Liver (tissue), 10 donors: ENCODE results near the gene CDK9. TPM values are rescaled to one million over a fixed set of nuclear protein-coding genes. Genes with fewer than 3 reads are reported as not detected.

ENCODE experiments used
- DNase-seq: peaks from one replicate; pipeline ENCODE4 v3.0.0-alpha.2; 2017; ENCODE audit warnings: low spot score
- H3K27ac ChIP-seq, 2 donors: one replicate each; pipeline ENCODE4 v1.7.0; 2013; ENCODE audit warnings: inconsistent platforms in 2 of 2, low read length in 2 of 2, control low read depth in 1 of 2, low read depth in 1 of 2, mild to moderate bottlenecking in 1 of 2
- H3K27me3 ChIP-seq, 4 donors: one replicate each; pipeline versions ENCODE4 v1.6.1 to v1.7.0; 2013; ENCODE audit warnings: low read length in 3 of 4, inconsistent platforms in 1 of 4, mild to moderate bottlenecking in 1 of 4, moderate library complexity in 1 of 4; ENCODE audit not compliant: control insufficient read depth in 4 of 4, insufficient read depth in 4 of 4
- H3K36me3 ChIP-seq, 4 donors: one replicate each; pipeline versions ENCODE4 v1.6.1 to v1.7.0; 2013; ENCODE audit warnings: low read length in 3 of 4, mild to moderate bottlenecking in 3 of 4, low read depth in 1 of 4, moderate library complexity in 1 of 4; ENCODE audit not compliant: control insufficient read depth in 4 of 4, insufficient read depth in 3 of 4
- H3K4me1 ChIP-seq, 4 donors: one replicate each; pipeline versions ENCODE4 v1.6.1 to v1.7.0; 2013; ENCODE audit warnings: low read length in 3 of 4, mild to moderate bottlenecking in 3 of 4, moderate library complexity in 1 of 4; ENCODE audit not compliant: control insufficient read depth in 4 of 4, insufficient read depth in 4 of 4
- H3K4me3 ChIP-seq, 3 donors: one replicate each; pipeline versions ENCODE4 v1.6.1 to v1.7.0; 2013; ENCODE audit warnings: low read length in 3 of 3, control low read depth in 1 of 3, low read depth in 1 of 3, mild to moderate bottlenecking in 1 of 3
- H3K9ac ChIP-seq, 2 donors: one replicate each; pipeline ENCODE4 v1.7.0; 2013; ENCODE audit warnings: low read length in 2 of 2, mild to moderate bottlenecking in 2 of 2, moderate library complexity in 2 of 2, control low read depth in 1 of 2, low read depth in 1 of 2
- H3K9me3 ChIP-seq, 4 donors: one replicate each; pipeline versions ENCODE4 v1.6.1 to v1.7.0; 2013; ENCODE audit warnings: low read length in 3 of 4; ENCODE audit not compliant: control insufficient read depth in 4 of 4
- ATF3 ChIP-seq: IDR thresholded peaks from 2 replicates; pipeline ENCODE4 v1.6.1; 2016; ENCODE audit warnings: antibody characterized with exemption
- EGR1 ChIP-seq, 2 donors: IDR thresholded peaks; 2 replicates each; pipeline ENCODE4 v1.6.1; 2016 to 2018; ENCODE audit warnings: antibody characterized with exemption in 2 of 2, low read depth in 2 of 2
- FOXA1 ChIP-seq: IDR thresholded peaks from 2 replicates; pipeline ENCODE4 v1.6.1; 2016; ENCODE audit warnings: antibody characterized with exemption
- FOXA2 ChIP-seq: IDR thresholded peaks from 2 replicates; pipeline ENCODE4 v1.6.1; 2016; ENCODE audit warnings: antibody characterized with exemption
- GABPA ChIP-seq, 2 donors: IDR thresholded peaks in 1 of 2; conservative IDR thresholded peaks in 1 of 2; 2 replicates each; pipeline ENCODE4 v1.6.1; 2016; ENCODE audit warnings: antibody characterized with exemption in 2 of 2, mild to moderate bottlenecking in 1 of 2, moderate library complexity in 1 of 2
- HNF4A ChIP-seq, 2 donors: conservative IDR thresholded peaks; 2 replicates each; pipeline ENCODE4 v1.6.1; 2016; ENCODE audit warnings: antibody characterized with exemption in 2 of 2, mild to moderate bottlenecking in 2 of 2
- HNF4G ChIP-seq: IDR thresholded peaks from 2 replicates; pipeline ENCODE4 v1.6.1; 2016; ENCODE audit warnings: antibody characterized with exemption
- JUND ChIP-seq, 2 donors: IDR thresholded peaks; 2 replicates each; pipeline ENCODE4 v1.6.1; 2016; ENCODE audit warnings: antibody characterized with exemption in 2 of 2
- NR2F2 ChIP-seq: IDR thresholded peaks from 2 replicates; pipeline ENCODE4 v1.6.1; 2016; ENCODE audit warnings: antibody characterized with exemption
- RAD21 ChIP-seq, 2 donors: IDR thresholded peaks; 2 replicates each; pipeline ENCODE4 v1.6.1; 2016; ENCODE audit warnings: antibody characterized with exemption in 2 of 2, mild to moderate bottlenecking in 2 of 2
- REST ChIP-seq: IDR thresholded peaks from 2 replicates; pipeline ENCODE4 v1.6.1; 2016; ENCODE audit warnings: antibody characterized with exemption, mild to moderate bottlenecking
- RXRA ChIP-seq, 2 donors: IDR thresholded peaks; 2 replicates each; pipeline ENCODE4 v1.6.1; 2017 to 2018; ENCODE audit warnings: antibody characterized with exemption in 2 of 2, mild to moderate bottlenecking in 1 of 2
- SP1 ChIP-seq: IDR thresholded peaks from 2 replicates; pipeline ENCODE4 v1.6.1; 2018; ENCODE audit warnings: antibody characterized with exemption, mild to moderate bottlenecking
- TAF1 ChIP-seq: conservative IDR thresholded peaks from 2 replicates; pipeline ENCODE4 v1.6.1; 2016; ENCODE audit warnings: antibody characterized with exemption, mild to moderate bottlenecking
- YY1 ChIP-seq: IDR thresholded peaks from 2 replicates; pipeline ENCODE4 v1.6.1; 2016; ENCODE audit warnings: antibody characterized with exemption, mild to moderate bottlenecking
- ZBTB33 ChIP-seq: IDR thresholded peaks from 2 replicates; pipeline ENCODE4 v1.6.1; 2016; ENCODE audit warnings: antibody characterized with exemption
- WGBS: extraction: QIAGEN DNeasy Blood & Tissue Kit; methylation state at CpG from one replicate; pipeline ENCODE4 v1.1.7; 2013; 5-methylcytosine and 5-hydroxymethylcytosine counted together
- polyA plus RNA-seq, 2 donors: library from polyadenylated mRNA; stranded (reverse) in 1 of 2; unstranded in 1 of 2; fragments of 200-250 nt in 1 of 2; fragments of >200 nt in 1 of 2; fragmentation: Nextera tagmentation in 1 of 2; extraction: Ambion mirVana in 1 of 2; gene quantifications; one replicate each; pipeline versions ENCODE4 v1.2.1 to v1.2.3, GENCODE V29; 2013 to 2015
- small RNA-seq: library from RNA; depleted of rRNA; stranded (forward); fragments of <200 nt; gene quantifications from one replicate; pipeline ENCODE3, GENCODE V24; 2014
- total RNA-seq, 2 donors: library from RNA; depleted of rRNA; stranded (reverse); fragments of >200 nt; gene quantifications; one replicate each; pipeline ENCODE4 v1.2.3, GENCODE V29; 2014
- TF ChIP-seq, protein P1 (sequence below): fragments of 150-350 bp; IDR thresholded peaks from 2 replicates; pipeline ENCODE4 v1.5.1; 2017; ENCODE audit warnings: improper control_type of control experiment, low read depth, low read length; ENCODE audit not compliant: missing input control
- TF ChIP-seq, protein P2 (sequence below): IDR thresholded peaks from 2 replicates; pipeline ENCODE4 v1.6.1; 2016; ENCODE audit warnings: antibody characterized with exemption
- donor health status: healthy.
- donor health status: healthy.
- donor health status: healthy.
- donor health status: healthy.
- donor health status: healthy.

CDK9 gene
- total and polyA plus RNA-seq, 4 donors: 31.8 to 41.4 (median 36.8) TPM

DNA sequence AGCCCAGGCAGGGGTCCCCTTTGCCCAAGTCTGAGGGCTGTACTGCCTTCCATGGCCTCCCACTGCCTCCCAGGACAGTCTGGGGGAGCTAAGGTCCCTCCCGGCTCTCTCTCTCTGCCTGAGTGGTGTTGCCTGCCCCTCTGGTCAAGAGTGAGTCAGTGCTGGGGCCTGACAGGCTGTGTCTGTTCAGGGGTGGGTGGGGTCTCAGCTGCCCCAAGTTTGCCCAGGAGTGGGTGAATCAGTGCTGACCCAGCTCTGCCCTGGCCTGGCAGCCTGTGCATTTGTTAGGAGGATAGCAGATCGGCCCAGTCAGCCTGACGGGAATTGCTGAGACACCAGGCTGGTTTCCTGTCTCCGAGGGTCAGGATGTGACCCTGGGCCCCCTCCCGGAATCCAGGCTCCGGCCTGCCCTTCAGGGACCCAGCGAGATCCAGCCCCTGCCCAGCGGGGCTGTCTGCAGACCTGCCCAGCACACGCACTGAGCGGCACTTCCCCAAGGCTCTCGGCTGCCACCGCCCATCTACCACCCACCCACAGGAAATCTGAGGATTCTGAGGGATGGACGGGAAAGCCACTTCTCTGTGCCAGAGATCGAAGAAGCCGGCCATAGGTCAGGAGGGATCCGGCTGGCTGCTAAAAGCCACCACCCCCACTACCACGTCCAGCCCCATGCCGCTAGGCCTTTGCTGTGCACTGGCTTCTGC lies 52.7 kb downstream of the CDK9 start:
- peak; percentile 42 for TF ChIP-seq TAF1
- TF ChIP-seq, protein P1, sequence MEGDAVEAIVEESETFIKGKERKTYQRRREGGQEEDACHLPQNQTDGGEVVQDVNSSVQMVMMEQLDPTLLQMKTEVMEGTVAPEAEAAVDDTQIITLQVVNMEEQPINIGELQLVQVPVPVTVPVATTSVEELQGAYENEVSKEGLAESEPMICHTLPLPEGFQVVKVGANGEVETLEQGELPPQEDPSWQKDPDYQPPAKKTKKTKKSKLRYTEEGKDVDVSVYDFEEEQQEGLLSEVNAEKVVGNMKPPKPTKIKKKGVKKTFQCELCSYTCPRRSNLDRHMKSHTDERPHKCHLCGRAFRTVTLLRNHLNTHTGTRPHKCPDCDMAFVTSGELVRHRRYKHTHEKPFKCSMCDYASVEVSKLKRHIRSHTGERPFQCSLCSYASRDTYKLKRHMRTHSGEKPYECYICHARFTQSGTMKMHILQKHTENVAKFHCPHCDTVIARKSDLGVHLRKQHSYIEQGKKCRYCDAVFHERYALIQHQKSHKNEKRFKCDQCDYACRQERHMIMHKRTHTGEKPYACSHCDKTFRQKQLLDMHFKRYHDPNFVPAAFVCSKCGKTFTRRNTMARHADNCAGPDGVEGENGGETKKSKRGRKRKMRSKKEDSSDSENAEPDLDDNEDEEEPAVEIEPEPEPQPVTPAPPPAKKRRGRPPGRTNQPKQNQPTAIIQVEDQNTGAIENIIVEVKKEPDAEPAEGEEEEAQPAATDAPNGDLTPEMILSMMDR: no peak
- peak; percentile 92 for TF ChIP-seq YY1
- no peak for TF ChIP-seq FOXA2
- peak; percentile 93 for TF ChIP-seq SP1
- peak; percentile 28 for TF ChIP-seq ZBTB33
- TF ChIP-seq, protein P2, sequence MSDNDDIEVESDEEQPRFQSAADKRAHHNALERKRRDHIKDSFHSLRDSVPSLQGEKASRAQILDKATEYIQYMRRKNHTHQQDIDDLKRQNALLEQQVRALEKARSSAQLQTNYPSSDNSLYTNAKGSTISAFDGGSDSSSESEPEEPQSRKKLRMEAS: peak; percentile 64
- peak; percentile 73 for TF ChIP-seq REST
- no peak for TF ChIP-seq FOXA1
- TF ChIP-seq ATF3: no peak
- peak in 1 of 2 donors; percentile 31 for TF ChIP-seq JUND (IDR thresholded peaks at IDR 0.05)
- TF ChIP-seq RXRA (IDR thresholded peaks at IDR 0.05): peak; percentile 82 to 88
- TF ChIP-seq EGR1 (IDR thresholded peaks at IDR 0.05; ENCODE audit: low read depth in 2 of 2): peak in 1 of 2 donors; percentile 43
- peak; percentile 27 to 41 for TF ChIP-seq RAD21 (IDR thresholded peaks at IDR 0.05)
- TF ChIP-seq HNF4A (conservative IDR thresholded peaks at IDR 0.05): peak; percentile 53 to 65
- TF ChIP-seq NR2F2: peak; percentile 98
- TF ChIP-seq HNF4G: no peak
- TF ChIP-seq GABPA (IDR thresholded peaks at IDR 0.05 in 1 of 2, conservative IDR thresholded peaks at IDR 0.05 in 1 of 2): peak in 1 of 2 donors; percentile 61
- Histone ChIP-seq H3K4me1 (peaks cover 13 to 23% (median 15%) of the 10 kb centered on the region in 4 donors), H3K9ac (peak overlapping the region in 1 of 2 donors; percentile 9), H3K36me3 (no peaks in the 10 kb centered on the region), H3K27me3 (no peaks in the 10 kb centered on the region), H3K4me3 (peak overlapping the region in 1 of 3 donors; percentile 7), H3K27ac (peak overlapping the region; percentile 66 to 91), H3K9me3 (no peaks in the 10 kb centered on the region)
- no peak for DNase-seq
- 18% methylated on average over 18 of the region's 18 CpGs for WGBS

Small RNAs within 50 kb of the gene (small RNA-seq; reads per million reads assigned to genes)
- gene RF00019: not detected

Other genes starting within 250 kb of the CDK9 start
- 1 to 10 TPM; 1.7 to 4.6 TPM for gene STXBP1, start 173.8 kb upstream of the CDK9 start, total RNA-seq
- gene STXBP1, start 173.8 kb upstream of the CDK9 start, polyA plus RNA-seq: 1 to 10 TPM; 2.2 to 2.3 TPM
- not detected for gene CFAP157, start 79.0 kb upstream of the CDK9 start, total RNA-seq
- gene CFAP157, start 79.0 kb upstream of the CDK9 start, polyA plus RNA-seq: under 1 TPM; 0.07 to 0.22 TPM
- gene PTRH1, start 70.4 kb upstream of the CDK9 start, total RNA-seq: 1 to 10 TPM; 6.7 to 7.8 TPM
- gene PTRH1, start 70.4 kb upstream of the CDK9 start, polyA plus RNA-seq: 10 to 100 TPM; 11.5 to 21.6 TPM
- under 1 TPM in 1 of 2 donors, not detected in 1; 0.08 TPM for gene TTC16, start 70.0 kb upstream of the CDK9 start, total RNA-seq
- under 1 TPM in 1 of 2 donors, not detected in 1; 0.02 TPM for gene TTC16, start 70.0 kb upstream of the CDK9 start, polyA plus RNA-seq
- 10 to 100 TPM in 1 of 2 donors, 1 to 10 TPM in 1; 5.1 to 10.8 TPM for gene TOR2A, start 50.7 kb upstream of the CDK9 start, total RNA-seq
- 10 to 100 TPM; 12.9 to 14.6 TPM for gene TOR2A, start 50.7 kb upstream of the CDK9 start, polyA plus RNA-seq
- 1 to 10 TPM; 4.8 to 5.1 TPM for gene SH2D3C, start 7.4 kb upstream of the CDK9 start, total RNA-seq
- gene SH2D3C, start 7.4 kb upstream of the CDK9 start, polyA plus RNA-seq: 1 to 10 TPM; 2.2 to 3.1 TPM
- 10 to 100 TPM; 20.4 to 48.1 TPM for gene FPGS, start 16.8 kb downstream of the CDK9 start, total RNA-seq
- 10 to 100 TPM; 37.3 to 61.1 TPM for gene FPGS, start 16.8 kb downstream of the CDK9 start, polyA plus RNA-seq
- 10 to 100 TPM; 12.8 to 23.5 TPM for gene ENG, start 68.6 kb downstream of the CDK9 start, total RNA-seq
- 10 to 100 TPM; 25.0 to 91.3 TPM for gene ENG, start 68.6 kb downstream of the CDK9 start, polyA plus RNA-seq
- gene AK1, start 91.6 kb downstream of the CDK9 start, total RNA-seq: 10 to 100 TPM; 10.6 to 18.7 TPM
- 10 to 100 TPM; 40.4 to 78.3 TPM for gene AK1, start 91.6 kb downstream of the CDK9 start, polyA plus RNA-seq
- gene ST6GALNAC6, start 113.6 kb downstream of the CDK9 start, total RNA-seq: 10 to 100 TPM; 26.9 to 37.7 TPM
- gene ST6GALNAC6, start 113.6 kb downstream of the CDK9 start, polyA plus RNA-seq: 10 to 100 TPM; 22.5 to 40.4 TPM
- 10 to 100 TPM in 1 of 2 donors, 1 to 10 TPM in 1; 4.5 to 83.7 TPM for gene ST6GALNAC4, start 131.0 kb downstream of the CDK9 start, total RNA-seq
- 10 to 100 TPM in 1 of 2 donors, 1 to 10 TPM in 1; 2.5 to 10.6 TPM for gene ST6GALNAC4, start 131.0 kb downstream of the CDK9 start, polyA plus RNA-seq
- 1 to 10 TPM in 1 of 2 donors, under 1 TPM in 1; 0.59 to 1.5 TPM for gene PIP5KL1, start 144.7 kb downstream of the CDK9 start, total RNA-seq
- gene PIP5KL1, start 144.7 kb downstream of the CDK9 start, polyA plus RNA-seq: under 1 TPM; 0.06 to 0.40 TPM
- gene DPM2, start 151.8 kb downstream of the CDK9 start, total RNA-seq: 10 to 100 TPM in 1 of 2 donors, 1 to 10 TPM in 1; 9.3 to 22.0 TPM
- gene DPM2, start 151.8 kb downstream of the CDK9 start, polyA plus RNA-seq: 10 to 100 TPM; 22.0 to 25.0 TPM
- gene EEIG1, start 195.0 kb downstream of the CDK9 start, total RNA-seq: 10 to 100 TPM in 1 of 2 donors, 1 to 10 TPM in 1; 4.9 to 14.3 TPM
- gene EEIG1, start 195.0 kb downstream of the CDK9 start, polyA plus RNA-seq: 10 to 100 TPM in 1 of 2 donors, 1 to 10 TPM in 1; 6.7 to 11.2 TPM